Calu3 (cell line): ENCODE measurements around the gene SLC66A1. TPM values are rescaled to one million over a fixed set of nuclear protein-coding genes. Genes with fewer than 3 reads are reported as not detected.
"Not testable (repeated sequence)": the region's sequence is repeated elsewhere in the genome, so short reads cannot be mapped to it uniquely, and the experiment has no call there.

Experiments used
- Bru-seq: library from RNA; stranded (reverse); fragments of 400-500 nt; gene quantifications from one replicate; lab custom pipeline; 2021; lab: Mats Ljungman, UMichigan
- BruChase-seq, 2 experiments: library from RNA; stranded (reverse); fragments of 400-500 nt; gene quantifications; one replicate each; lab custom pipeline; 2021; lab: Mats Ljungman, UMichigan
- BruUV-seq: library from RNA; stranded (reverse); fragments of 400-500 nt; replicated peaks from 2 replicates; lab custom pipeline; 2021; lab: Mats Ljungman, UMichigan
- CTCF ChIA-PET: fragments of 300-600 bp; sonication (Branson Sonifier 250); formaldehyde crosslinking; loops from one replicate; lab custom pipeline; 2022; ENCODE audit warnings: antibody characterized with exemption; lab: Charles Lee
- DNase-seq: peaks from one replicate; pipeline ENCODE4 v3.0.0; 2022
- H3K27ac Mint-ChIP-seq: one replicate; pipeline ENCODE4 v1.8.0; 2022; ENCODE audit warnings: mixed read lengths; ENCODE audit not compliant: unreplicated experiment
- H3K27me3 Mint-ChIP-seq: one replicate; pipeline ENCODE4 v1.8.0; 2022; ENCODE audit warnings: mixed read lengths; ENCODE audit not compliant: unreplicated experiment
- H3K36me3 Mint-ChIP-seq: one replicate; pipeline ENCODE4 v1.8.0; 2022; ENCODE audit warnings: mild to moderate bottlenecking, moderate library complexity, mixed read lengths; ENCODE audit not compliant: insufficient read depth, unreplicated experiment
- H3K4me1 Mint-ChIP-seq: one replicate; pipeline ENCODE4 v1.8.0; 2022; ENCODE audit warnings: mild to moderate bottlenecking, low read depth, mixed read lengths; ENCODE audit not compliant: unreplicated experiment
- H3K4me3 Mint-ChIP-seq: one replicate; pipeline ENCODE4 v1.8.0; 2022; ENCODE audit warnings: mild to moderate bottlenecking, low read depth, moderate library complexity, mixed read lengths; ENCODE audit not compliant: unreplicated experiment
- H3K9me3 Mint-ChIP-seq: one replicate; pipeline ENCODE4 v1.8.0; 2022; ENCODE audit warnings: low read depth, mixed read lengths; ENCODE audit not compliant: unreplicated experiment
- intact Hi-C: fragments of 100-400 bp; cut with micrococcal nuclease; formaldehyde crosslinking; loops from one replicate; pipeline ENCODE4 v1.10.0; 2022; ENCODE audit not compliant: unreplicated experiment
- long read RNA-seq: library from polyadenylated mRNA; stranded (forward); transcript quantifications from one replicate; pipeline ENCODE4 v2.0.0, GENCODE V29; 2022
- total RNA-seq: library from RNA; stranded (reverse); gene quantifications from 2 replicates; pipeline ENCODE4 v1.2.3, GENCODE V29; 2022
- TF ChIP-seq, protein P1 (sequence below): fragments of 200-600 bp; IDR thresholded peaks from one replicate; pipeline ENCODE4 v1.8.0; 2022; ENCODE audit warnings: antibody characterized with exemption; ENCODE audit not compliant: unreplicated experiment

Gene SLC66A1
- 10.0 and 13.1 TPM in 2 replicates for total RNA-seq
- percentile 49 among the genes with signal in this experiment for Bru-seq, nascent RNA
- percentile 46 among the genes with signal in this experiment for BruChase-seq, experiment 1, labeled RNA remaining after a 6-hour chase
- BruChase-seq, experiment 2, labeled RNA remaining after a 2-hour chase: percentile 46 among the genes with signal in this experiment
- long read RNA-seq, transcript PQLC2-202 (9 exons, 1,805 nt): major isoform, 10 of 20 reads
- long read RNA-seq, partial matches to known transcripts: 1 of 20 reads
- long read RNA-seq, other reads (novel, unspliced or antisense): 6 of 20 reads

DNA sequence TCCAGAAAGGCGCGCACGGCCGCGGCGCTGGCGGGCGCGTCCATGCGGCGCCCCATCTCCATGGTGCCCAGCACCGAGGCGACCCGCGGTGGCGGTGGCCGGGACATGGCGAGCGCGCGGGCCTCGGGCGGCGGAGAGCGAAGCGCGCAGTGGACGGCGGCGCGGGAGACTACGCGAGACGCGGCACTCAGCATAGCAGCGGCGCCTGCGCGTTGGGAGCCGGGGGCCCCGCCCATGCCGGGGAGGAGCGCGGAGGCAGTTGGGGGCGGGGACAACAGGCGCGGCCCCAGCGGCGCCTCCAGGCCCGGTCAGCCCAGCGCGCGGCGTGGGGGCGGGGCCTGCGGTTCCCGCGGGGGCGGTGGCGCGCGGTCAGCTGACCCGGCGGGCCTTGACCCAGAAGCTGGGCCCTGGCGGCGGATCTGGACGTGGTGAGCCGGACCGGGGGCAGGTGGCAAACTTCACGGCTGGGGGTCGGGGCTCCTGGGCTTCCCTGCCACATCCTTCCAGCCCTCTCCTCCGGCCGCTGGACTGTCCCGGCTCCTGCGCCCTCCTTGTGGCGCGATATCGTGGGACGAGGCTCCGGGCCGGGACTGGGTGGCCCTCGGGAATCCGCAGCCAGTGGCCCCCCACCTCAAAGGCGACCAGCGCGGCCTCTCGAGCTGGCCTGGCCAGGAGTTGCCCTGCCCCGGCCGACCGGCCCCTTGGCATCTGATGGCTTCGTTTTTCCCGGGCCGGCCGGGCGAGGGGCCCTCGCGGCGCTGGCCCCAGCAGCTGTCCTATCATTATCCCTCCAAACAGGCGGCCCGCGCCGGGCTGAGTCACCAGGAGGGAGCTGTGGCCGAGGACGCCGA is at the start of gene SLC66A1, which contains the start of gene AKR7A2:
Gene SLC66A1, plus strand, starts transcription at position 396 of the 851 bp plus-strand sequence. CDS start 5,352 bp downstream, outside the sequence.
Gene AKR7A2, minus strand, starts transcription at position 214 of the 851 bp plus-strand sequence. Its CDS starts 20 bp downstream, at position 194.
- no TSS peak for BruUV-seq
- Mint-ChIP-seq H3K27me3 (no peaks in the 10 kb centered on the region), H3K9me3 (no peaks in the 10 kb centered on the region), H3K4me1 (peaks cover 26% of the 10 kb centered on the region), H3K36me3 (peaks cover 41% of the 10 kb centered on the region), H3K27ac (peak within 1 kb of the TSS; percentile 20), H3K4me3 (peak within 1 kb of the TSS; percentile 67)
- CTCF ChIA-PET: no interaction called here
- DNase-seq: peak; percentile 93
- TF ChIP-seq, protein P1, sequence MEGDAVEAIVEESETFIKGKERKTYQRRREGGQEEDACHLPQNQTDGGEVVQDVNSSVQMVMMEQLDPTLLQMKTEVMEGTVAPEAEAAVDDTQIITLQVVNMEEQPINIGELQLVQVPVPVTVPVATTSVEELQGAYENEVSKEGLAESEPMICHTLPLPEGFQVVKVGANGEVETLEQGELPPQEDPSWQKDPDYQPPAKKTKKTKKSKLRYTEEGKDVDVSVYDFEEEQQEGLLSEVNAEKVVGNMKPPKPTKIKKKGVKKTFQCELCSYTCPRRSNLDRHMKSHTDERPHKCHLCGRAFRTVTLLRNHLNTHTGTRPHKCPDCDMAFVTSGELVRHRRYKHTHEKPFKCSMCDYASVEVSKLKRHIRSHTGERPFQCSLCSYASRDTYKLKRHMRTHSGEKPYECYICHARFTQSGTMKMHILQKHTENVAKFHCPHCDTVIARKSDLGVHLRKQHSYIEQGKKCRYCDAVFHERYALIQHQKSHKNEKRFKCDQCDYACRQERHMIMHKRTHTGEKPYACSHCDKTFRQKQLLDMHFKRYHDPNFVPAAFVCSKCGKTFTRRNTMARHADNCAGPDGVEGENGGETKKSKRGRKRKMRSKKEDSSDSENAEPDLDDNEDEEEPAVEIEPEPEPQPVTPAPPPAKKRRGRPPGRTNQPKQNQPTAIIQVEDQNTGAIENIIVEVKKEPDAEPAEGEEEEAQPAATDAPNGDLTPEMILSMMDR: no peak
- intact Hi-C loops: no loop called here

- H3K36me3 Mint-ChIP-seq: peaks cover 32% of the 10 kb centered on the region
- TF ChIP-seq, protein P1: no peak
- no peaks in the 10 kb centered on the region for H3K4me1 Mint-ChIP-seq
- H3K27me3 Mint-ChIP-seq: no peaks in the 10 kb centered on the region
- no peak overlapping the region for H3K4me3 Mint-ChIP-seq
- CTCF ChIA-PET: interaction anchor here (0.7 kb wide), 1 partner anchor 390 kb away, joined by 3 read pairs; no protein-coding TSS in a partner anchor
- no TSS peak for BruUV-seq
- H3K9me3 Mint-ChIP-seq: peaks cover 3% of the 10 kb centered on the region
- intact Hi-C loops: no loop called here
- H3K27ac Mint-ChIP-seq: no peak overlapping the region
- DNase-seq: no peak
Observed at GRCh38 chr1:19262744-19263143, 49.4 kb upstream of the SLC66A1 start.

DNA sequence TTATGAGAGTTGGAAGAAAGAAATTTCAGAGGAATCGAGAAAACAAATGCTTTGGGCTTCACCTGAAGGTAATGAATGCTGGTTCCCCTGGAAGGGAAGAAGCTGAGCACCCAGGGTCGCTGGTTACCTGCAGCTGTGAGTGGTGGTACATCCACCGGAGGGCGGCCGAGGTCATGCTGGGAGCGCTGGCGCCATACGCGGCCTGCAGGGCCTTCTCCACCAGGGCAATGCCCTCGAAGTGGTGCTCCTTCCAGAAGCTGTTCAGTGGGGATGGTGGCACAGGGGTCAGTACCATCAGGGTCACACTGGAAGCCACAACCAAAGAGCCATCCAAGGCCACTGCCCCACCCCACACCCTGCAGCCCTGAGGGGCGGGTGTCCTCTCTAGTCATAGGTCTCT is 43.7 kb upstream of the SLC66A1 start:
- H3K4me3 Mint-ChIP-seq: no peak overlapping the region
- peaks cover 13% of the 10 kb centered on the region for H3K4me1 Mint-ChIP-seq
- peaks cover 10% of the 10 kb centered on the region for H3K36me3 Mint-ChIP-seq
- H3K27me3 Mint-ChIP-seq: no peaks in the 10 kb centered on the region
- DNase-seq: no peak
- TF ChIP-seq, protein P1: no peak
- CTCF ChIA-PET: no interaction called here
- BruUV-seq: no TSS peak
- intact Hi-C loops: no loop called here
- H3K9me3 Mint-ChIP-seq: peaks cover 3% of the 10 kb centered on the region
- no peak overlapping the region for H3K27ac Mint-ChIP-seq

DNA sequence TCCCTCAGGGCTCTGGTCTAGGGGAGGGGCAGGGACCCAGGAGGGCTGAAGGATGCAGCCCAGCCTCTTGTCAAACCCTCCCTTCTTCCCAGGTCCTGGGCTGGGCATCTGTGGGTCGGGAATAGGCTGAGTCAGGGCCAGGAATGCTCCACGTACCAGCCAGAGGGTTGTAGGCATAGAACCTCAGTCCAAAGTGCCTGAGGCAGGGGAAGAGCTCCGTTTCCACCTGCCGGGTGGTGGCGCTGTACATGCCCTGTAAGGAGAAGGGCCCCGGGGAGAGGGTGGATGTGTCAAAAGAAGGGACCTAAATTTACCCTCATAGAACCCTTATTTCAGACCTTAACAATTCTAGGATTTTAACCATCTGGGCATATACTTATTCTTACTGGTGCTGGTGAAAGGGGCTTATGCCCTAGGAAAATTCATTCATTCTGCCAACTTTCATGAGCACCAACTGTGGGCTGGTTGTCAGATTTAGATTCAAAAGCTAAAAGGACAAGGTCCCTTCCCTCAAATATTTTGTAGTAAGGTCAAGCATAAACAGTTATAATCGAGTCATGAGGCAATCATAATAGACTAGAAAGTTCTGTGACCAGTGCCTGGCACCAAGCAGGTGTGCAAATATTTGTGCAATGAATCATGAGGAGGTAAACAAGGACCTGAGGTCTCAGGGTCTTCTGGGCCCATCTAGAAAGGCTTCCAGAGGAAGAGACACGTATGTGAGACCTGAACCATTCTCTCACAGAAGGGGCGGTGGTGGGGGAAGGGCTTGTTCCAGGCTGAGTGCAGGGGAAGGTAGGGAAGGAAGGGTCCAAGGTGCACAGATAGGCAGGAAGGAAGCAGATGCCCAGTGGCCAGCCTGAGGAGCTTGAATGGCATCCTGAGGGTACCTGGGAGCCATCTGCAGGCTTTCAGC is 42.4 kb upstream of the SLC66A1 start:
- Mint-ChIP-seq H3K4me1 (peaks cover 16% of the 10 kb centered on the region), H3K36me3 (peaks cover 14% of the 10 kb centered on the region)
- H3K4me3 Mint-ChIP-seq, H3K27me3 Mint-ChIP-seq, BruUV-seq, H3K27ac Mint-ChIP-seq, intact Hi-C loops, DNase-seq, H3K9me3 Mint-ChIP-seq: not testable (repeated sequence)
- CTCF ChIA-PET: interaction anchor here (0.5 to 0.6 kb wide), 2 partner anchors 55 to 180 kb away, joined by 3 to 7 read pairs; no protein-coding TSS in a partner anchor

DNA sequence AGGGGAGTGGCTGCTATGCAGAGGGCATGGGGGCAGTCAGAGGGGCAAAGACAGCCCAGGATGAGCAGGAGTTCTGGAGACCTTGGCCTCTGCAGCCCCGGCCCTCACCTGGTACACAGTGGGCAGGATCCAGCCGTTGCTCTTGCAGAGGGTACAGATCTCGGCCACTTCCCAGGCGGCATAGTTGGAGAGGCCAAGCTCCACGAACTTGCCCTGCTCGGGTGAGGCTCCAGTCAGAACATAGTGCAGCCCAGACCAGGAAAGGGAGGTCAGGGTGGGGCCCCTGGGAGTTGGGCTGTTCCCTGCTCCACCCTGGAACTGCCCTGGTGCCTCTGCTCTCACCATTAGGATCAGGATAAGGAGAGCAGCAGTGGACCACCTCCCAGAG is 41.8 kb upstream of the SLC66A1 start:
- H3K27ac Mint-ChIP-seq, H3K9me3 Mint-ChIP-seq, BruUV-seq, CTCF ChIA-PET, DNase-seq, H3K27me3 Mint-ChIP-seq, intact Hi-C loops, H3K4me3 Mint-ChIP-seq: not testable (repeated sequence)
- peaks cover 16% of the 10 kb centered on the region for H3K4me1 Mint-ChIP-seq
- peaks cover 14% of the 10 kb centered on the region for H3K36me3 Mint-ChIP-seq
